Measurements from ENCODE around the gene MRPL43. TPM values are rescaled to one million over a fixed set of nuclear protein-coding genes. Genes with fewer than 3 reads are reported as not detected.

Gene MRPL43
- polyA plus RNA-seq, 1 donor = 88.7 TPM

- DNase-seq = no peak
These were observed 20.4 kb downstream of the MRPL43 start for GRCh38 chr10:100966887-100967286.

- no peak for DNase-seq
These were observed 21.5 kb downstream of the MRPL43 start for GRCh38 chr10:100965820-100966219.

- DNase-seq = no peak
These were observed 23.5 kb downstream of the MRPL43 start for GRCh38 chr10:100963826-100964225.

GRCh38 chr10:100962351-100963080 lies 24.8 kb downstream of the MRPL43 start:
- no peak for DNase-seq

- no peak for DNase-seq
These were observed 27.0 kb downstream of the MRPL43 start for GRCh38 chr10:100960251-100960650.

GRCh38 chr10:100948916-100949315 lies 38.4 kb downstream of the MRPL43 start:
- DNase-seq = no peak

- no peak for DNase-seq
These were observed 41.5 kb downstream of the MRPL43 start for GRCh38 chr10:100945754-100946153.

GRCh38 chr10:100943508-100943907 lies 43.8 kb downstream of the MRPL43 start:
- DNase-seq = no peak

- DNase-seq = no peak
These were observed 45.1 kb downstream of the MRPL43 start for GRCh38 chr10:100942229-100942628.

GRCh38 chr10:100939763-100940344 lies 47.4 kb downstream of the MRPL43 start:
- DNase-seq = no peak

Other genes starting within 250 kb of the MRPL43 start
- not detected for gene PAX2, start 241.9 kb downstream of the MRPL43 start, polyA plus RNA-seq (ENCODE audit: insufficient read length)
- gene SLF2, start 74.5 kb downstream of the MRPL43 start, polyA plus RNA-seq (ENCODE audit: insufficient read length) = 98.3 TPM
- 7.3 TPM for gene SEMA4G, start 18.0 kb downstream of the MRPL43 start, polyA plus RNA-seq (ENCODE audit: insufficient read length)
- gene TWNK, start within 50 bp of the MRPL43 start, polyA plus RNA-seq (ENCODE audit: insufficient read length) = 9.9 TPM
- gene LZTS2, start 12.3 kb upstream of the MRPL43 start, polyA plus RNA-seq (ENCODE audit: insufficient read length) = 72.5 TPM
- gene PDZD7, start 43.6 kb upstream of the MRPL43 start, polyA plus RNA-seq (ENCODE audit: insufficient read length) = 1.3 TPM
- gene SFXN3, start 43.7 kb upstream of the MRPL43 start, polyA plus RNA-seq (ENCODE audit: insufficient read length) = 20.3 TPM
- 23.5 TPM for gene KAZALD1, start 74.5 kb upstream of the MRPL43 start, polyA plus RNA-seq (ENCODE audit: insufficient read length)
- gene TLX1, start 143.8 kb upstream of the MRPL43 start, polyA plus RNA-seq (ENCODE audit: insufficient read length) = not detected
- gene LBX1, start 242.0 kb upstream of the MRPL43 start, polyA plus RNA-seq (ENCODE audit: insufficient read length) = 12.4 TPM

All from hindlimb muscle (tissue), 1 donor.